Small intestine (tissue), 7 donors: Measurements from ENCODE around the gene OTUB1. TPM values are rescaled to one million over a fixed set of nuclear protein-coding genes. Genes with fewer than 3 reads are reported as not detected.
"Not testable (repeated sequence)": the region's sequence is repeated elsewhere in the genome, so short reads cannot be mapped to it uniquely, and the experiment has no call there.

ENCODE experiments used
- DNase-seq, 2 donors: peaks; one replicate each; pipeline versions ENCODE4 v3.0.0 to v3.0.0-alpha.2; 2013
- FAIRE-seq: peaks from 2 replicates; lab custom pipeline; 2012; peaks lifted over from hg19 to GRCh38; lab: Jason Lieb, UNC
- H3K27ac ChIP-seq, 3 donors: one replicate each; pipeline ENCODE4 v1.5.1; 2013; ENCODE audit warnings: low read length in 2 of 3, mild to moderate bottlenecking in 2 of 3, control low read depth in 1 of 3, inconsistent platforms in 1 of 3, low read depth in 1 of 3, moderate library complexity in 1 of 3
- H3K27me3 ChIP-seq, 3 donors: one replicate each; pipeline ENCODE4 v1.6.1; 2013; ENCODE audit warnings: low read length in 3 of 3, inconsistent platforms in 1 of 3; ENCODE audit not compliant: control insufficient read depth in 3 of 3, insufficient read depth in 3 of 3
- H3K36me3 ChIP-seq, 3 donors: one replicate each; pipeline ENCODE4 v1.6.1; 2013; ENCODE audit warnings: low read length in 3 of 3, inconsistent platforms in 1 of 3, low read depth in 1 of 3, mild to moderate bottlenecking in 1 of 3, moderate library complexity in 1 of 3; ENCODE audit not compliant: control insufficient read depth in 3 of 3, insufficient read depth in 2 of 3
- H3K4me1 ChIP-seq, 3 donors: one replicate each; pipeline ENCODE4 v1.6.1; 2013; ENCODE audit warnings: low read length in 2 of 3, inconsistent platforms in 1 of 3, low read depth in 1 of 3, mild to moderate bottlenecking in 1 of 3, moderate library complexity in 1 of 3; ENCODE audit not compliant: control insufficient read depth in 3 of 3, insufficient read depth in 2 of 3
- H3K4me3 ChIP-seq, 3 donors: one replicate each; pipeline ENCODE4 v1.5.1; 2013; ENCODE audit warnings: low read length in 3 of 3, control low read depth in 1 of 3, inconsistent platforms in 1 of 3, low read depth in 1 of 3, mild to moderate bottlenecking in 1 of 3, moderate library complexity in 1 of 3
- H3K9me3 ChIP-seq, 2 donors: one replicate each; pipeline ENCODE4 v1.6.1; 2013; ENCODE audit warnings: low read depth in 1 of 2, low read length in 1 of 2; ENCODE audit not compliant: control insufficient read depth in 2 of 2, insufficient read depth in 1 of 2
- WGBS, 3 donors: extraction: QIAGEN DNeasy Blood & Tissue Kit; methylation state at CpG; one replicate each; pipeline ENCODE4 v1.1.7; 2013; 5-methylcytosine and 5-hydroxymethylcytosine counted together
- polyA plus RNA-seq, 4 donors: library from polyadenylated mRNA; stranded (reverse) in 3 of 4; unstranded in 1 of 4; fragments of 200-250 nt in 3 of 4; fragments of 120-200 nt in 1 of 4; gene quantifications; one replicate each; pipeline versions ENCODE4 v1.2.1 to v1.2.3, GENCODE V29; 2013
- donor health status: healthy with polysubstance abuse.
- donor health status: control.
- donor health status: control.
- donor health status: Bipolar disorder and iron deficiency.
- donor health status: healthy.

OTUB1 gene
- polyA plus RNA-seq, 4 donors, result 76.0 to 93.5 (median 82.4) TPM

DNA sequence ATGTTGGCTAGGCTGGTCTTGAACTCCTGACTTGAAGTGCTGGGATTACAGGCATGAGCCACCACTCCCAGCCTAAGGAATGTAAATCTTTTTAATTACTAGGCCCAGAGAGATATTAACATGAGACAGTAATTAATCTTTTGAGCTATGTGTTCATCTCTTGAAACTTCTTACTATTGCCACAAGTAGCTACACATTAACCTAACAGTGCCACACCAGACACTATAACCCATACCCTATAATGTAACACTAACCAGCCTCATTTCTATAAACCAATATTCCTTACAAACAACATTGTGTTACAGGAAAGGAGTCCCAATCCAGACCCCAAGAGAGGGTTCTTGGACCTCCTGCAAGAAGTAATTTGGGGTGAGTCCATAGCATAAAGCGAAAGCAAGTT lies 19.8 kb upstream of the OTUB1 start:
- no peaks in the 10 kb centered on the region for H3K27me3 ChIP-seq
- no peaks in the 10 kb centered on the region for H3K36me3 ChIP-seq
- no peaks in the 10 kb centered on the region for H3K9me3 ChIP-seq
- 96 to 100% (median 97%) methylated on average over 1 of the region's 1 CpG for WGBS, 3 donors
- H3K27ac ChIP-seq, result no peak overlapping the region
- no peak for FAIRE-seq
- H3K4me3 ChIP-seq, result no peak overlapping the region
- peak in 1 of 2 donors; percentile 27 for DNase-seq
- peaks cover 0 to 3% (median 0%) of the 10 kb centered on the region in 3 donors for H3K4me1 ChIP-seq

DNA sequence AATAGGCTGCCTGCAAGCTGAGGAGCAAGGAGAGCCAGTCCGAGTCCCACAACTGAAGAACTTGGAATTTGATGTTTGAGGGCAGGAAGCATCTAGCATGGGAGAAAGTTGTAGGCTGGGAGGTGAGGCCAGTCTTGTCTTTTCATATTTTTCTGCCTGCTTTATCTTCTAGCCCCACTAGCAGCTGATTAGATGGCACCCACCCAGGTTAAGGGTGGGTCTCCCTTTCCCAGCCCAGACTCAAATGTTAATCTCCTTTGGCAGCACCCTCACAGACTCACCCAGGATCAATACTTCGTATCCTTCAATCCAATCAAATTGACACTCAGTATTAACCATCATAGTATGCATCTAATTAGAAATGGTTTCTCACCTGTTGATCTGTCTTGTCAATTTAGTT lies 16.8 kb upstream of the OTUB1 start:
- Histone ChIP-seq H3K4me1 (no peaks in the 10 kb centered on the region), H3K27ac (no peak overlapping the region), H3K9me3 (peaks cover 0 to 2% of the 10 kb centered on the region in 2 donors), H3K4me3 (no peak overlapping the region), H3K27me3 (no peaks in the 10 kb centered on the region), H3K36me3 (no peaks in the 10 kb centered on the region)
- no peak for FAIRE-seq
- no peak for DNase-seq
- 62 to 78% (median 63%) methylated on average over 2 of the region's 2 CpGs for WGBS, 3 donors

DNA sequence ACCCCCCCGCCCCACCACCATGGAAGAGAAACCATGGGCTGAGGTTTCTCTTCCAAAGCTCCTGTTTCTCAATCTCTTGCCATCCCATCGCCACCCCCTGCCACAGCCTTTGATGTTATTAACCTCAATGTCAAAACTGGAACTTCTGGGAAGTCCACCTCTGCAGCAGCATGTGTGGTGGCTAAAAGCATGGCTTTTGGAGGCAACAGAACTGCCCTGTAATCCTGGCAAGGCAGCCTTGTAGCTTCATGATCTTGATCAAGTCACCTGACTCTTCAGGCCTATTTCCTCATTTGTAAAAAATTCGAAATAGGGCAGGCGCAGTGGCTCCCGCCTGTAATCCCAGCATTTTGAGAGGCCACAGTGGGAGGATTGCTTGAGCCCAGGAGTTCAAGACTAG lies 15.3 kb upstream of the OTUB1 start:
- Histone ChIP-seq H3K36me3 (peaks cover 0 to 1% (median 0%) of the 10 kb centered on the region in 3 donors), H3K27ac (no peak overlapping the region), H3K9me3 (peaks cover 0 to 2% of the 10 kb centered on the region in 2 donors), H3K4me3 (no peak overlapping the region), H3K4me1 (peaks cover 0 to 2% (median 1%) of the 10 kb centered on the region in 3 donors), H3K27me3 (no peaks in the 10 kb centered on the region)
- no peak for FAIRE-seq
- WGBS, 3 donors, result 75 to 84% (median 76%) methylated on average over 5 of the region's 5 CpGs
- DNase-seq, result no peak

DNA sequence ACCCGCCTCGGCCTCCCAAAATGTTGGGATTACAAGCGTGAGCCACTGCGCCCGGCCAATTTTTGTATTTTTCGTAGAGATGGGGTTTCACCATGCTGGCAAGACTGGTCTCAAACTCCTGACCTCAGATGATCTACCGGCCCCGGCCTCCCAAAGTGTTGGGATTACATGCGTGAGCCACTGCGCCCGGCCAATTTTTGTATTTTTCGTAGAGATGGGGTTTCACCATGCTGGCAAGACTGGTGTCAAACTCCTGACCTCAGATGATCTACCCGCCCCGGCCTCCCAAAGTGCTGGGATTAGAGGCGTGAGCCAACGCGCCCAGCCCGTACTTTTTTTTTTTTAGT lies 12.4 kb upstream of the OTUB1 start:
- not testable (repeated sequence) for H3K4me3 ChIP-seq, H3K4me1 ChIP-seq, H3K27ac ChIP-seq, FAIRE-seq, H3K9me3 ChIP-seq, DNase-seq, H3K27me3 ChIP-seq
- 55 to 64% (median 58%) methylated on average over 18 of the region's 18 CpGs for WGBS, 3 donors
- H3K36me3 ChIP-seq, result peaks cover 0 to 24% (median 0%) of the 10 kb centered on the region in 3 donors

DNA sequence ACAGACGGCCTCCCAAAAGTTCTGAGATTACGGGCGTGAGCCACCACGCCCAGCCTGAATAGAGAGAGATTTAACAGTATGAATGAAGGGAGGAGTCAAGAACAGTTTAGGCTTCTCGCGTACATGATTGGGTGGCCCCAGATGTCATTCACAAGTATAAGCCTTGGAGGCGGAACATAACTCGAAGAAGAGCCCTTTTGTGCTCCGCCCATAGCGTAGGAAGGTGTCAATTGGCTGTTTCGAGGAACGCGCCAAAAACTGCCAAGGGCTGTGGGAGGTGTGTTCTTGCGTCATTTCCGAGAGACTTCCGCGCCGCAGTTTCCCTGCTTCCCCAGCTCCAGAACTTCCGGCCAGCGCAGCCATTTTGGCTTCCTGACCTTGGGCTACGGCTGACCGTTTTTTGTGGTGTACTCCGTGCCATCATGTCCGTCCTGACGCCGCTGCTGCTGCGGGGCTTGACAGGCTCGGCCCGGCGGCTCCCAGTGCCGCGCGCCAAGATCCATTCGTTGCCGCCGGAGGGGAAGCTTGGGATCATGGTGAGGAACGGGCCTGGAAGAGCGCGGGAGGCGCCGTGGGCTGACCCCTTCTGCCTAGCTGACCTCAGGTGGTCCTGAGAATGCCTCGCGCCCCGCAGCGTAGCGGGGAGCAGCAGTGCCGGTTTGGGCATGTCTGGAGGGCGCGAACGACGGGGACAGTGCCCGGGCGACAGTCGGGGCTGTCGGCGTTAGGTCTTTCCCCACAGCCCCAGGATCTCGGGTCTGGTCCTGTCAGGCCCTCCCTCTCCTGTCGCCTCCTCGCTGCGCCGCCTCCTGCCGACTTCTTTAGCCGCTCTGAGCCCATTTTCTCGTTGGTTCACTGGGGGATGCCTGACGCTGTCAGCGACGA lies 11.7 kb upstream of the OTUB1 start, which contains the start of gene COX8A:
TSS of gene COX8A (plus strand) at position 362 of the 885 bp plus-strand sequence. CDS start at position 423, 61 bp downstream.
- Histone ChIP-seq H3K9me3 (peaks cover 0 to 2% of the 10 kb centered on the region in 2 donors), H3K4me3 (peak within 1 kb of the TSS; percentile 73 to 100 (median 90))
- WGBS, 3 donors, result 0% methylated on average over 62 to 67 of the region's 67 CpGs

DNA sequence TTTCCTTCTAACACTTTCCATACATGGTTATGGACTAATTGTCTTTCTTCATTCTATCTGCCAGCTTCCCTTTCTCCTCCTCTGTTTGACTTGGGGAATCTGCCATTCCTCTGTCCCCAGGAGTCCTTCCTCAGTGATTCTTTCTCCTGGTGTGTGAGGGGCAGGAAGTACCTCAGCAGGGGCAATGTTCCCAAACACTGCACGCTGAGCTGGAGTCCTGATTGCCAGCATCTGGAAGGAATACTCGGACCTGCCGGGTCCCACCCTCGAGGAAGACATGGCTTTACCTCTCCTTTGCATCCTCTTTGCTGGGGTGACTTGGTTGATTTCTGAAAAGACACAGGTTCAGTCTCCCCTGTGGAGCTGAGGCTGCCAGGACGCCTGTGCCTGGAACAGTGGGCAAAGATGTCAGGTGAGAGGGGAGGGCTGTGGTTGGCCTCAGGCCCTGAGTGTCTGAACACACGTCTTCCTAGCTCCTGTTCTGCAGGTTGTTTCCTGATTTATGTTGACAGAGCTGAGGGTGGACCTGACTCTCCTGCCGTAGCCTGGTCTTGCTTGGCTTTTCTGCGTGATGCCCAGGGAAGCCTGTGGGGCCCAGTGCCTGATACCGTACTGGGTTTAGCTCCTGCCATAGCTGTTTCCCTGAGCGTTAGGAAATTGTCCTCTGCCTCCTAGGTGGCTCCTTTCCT lies 7.5 kb upstream of the OTUB1 start:
- Histone ChIP-seq H3K27ac (no peak overlapping the region), H3K27me3 (no peaks in the 10 kb centered on the region), H3K36me3 (peaks cover 0 to 41% (median 0%) of the 10 kb centered on the region in 3 donors), H3K9me3 (peaks cover 0 to 2% of the 10 kb centered on the region in 2 donors), H3K4me1 (peaks cover 0 to 8% (median 8%) of the 10 kb centered on the region in 3 donors), H3K4me3 (no peak overlapping the region)
- DNase-seq (no peak), FAIRE-seq (no peak)
- WGBS, 3 donors, result 76 to 77% (median 76%) methylated on average over 10 of the region's 10 CpGs

More for the DNA sequence above, 11.7 kb upstream of the OTUB1 start, which contains the start of gene COX8A:
- H3K27me3 ChIP-seq, result no peaks in the 10 kb centered on the region
- FAIRE-seq (peak; percentile 41), DNase-seq (peak; percentile 99 to 100)
- H3K27ac ChIP-seq, result peak within 1 kb of the TSS; percentile 92 to 99 (median 97)
- peaks cover 0 to 8% (median 8%) of the 10 kb centered on the region in 3 donors for H3K4me1 ChIP-seq
- H3K36me3 ChIP-seq, result peaks cover 0 to 30% (median 0%) of the 10 kb centered on the region in 3 donors

DNA sequence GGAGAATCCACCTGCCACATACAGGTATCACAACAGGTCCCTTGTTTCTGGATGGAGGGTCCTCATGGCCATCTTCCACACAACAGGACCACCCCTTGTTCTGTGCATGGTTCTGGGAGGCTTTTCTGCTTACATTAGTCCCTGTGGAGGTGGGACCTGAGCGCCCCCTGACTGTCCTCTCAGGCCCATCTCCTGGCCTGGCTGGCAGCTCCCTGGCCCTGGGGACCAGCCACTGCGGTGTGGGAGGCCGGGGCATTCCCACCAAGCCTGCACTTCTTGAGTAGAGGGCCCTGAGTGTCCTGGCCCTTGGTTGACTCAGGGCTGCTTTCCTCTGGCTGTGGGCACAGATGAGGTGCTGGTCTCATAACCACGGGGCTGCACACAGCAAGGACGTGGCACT lies 6.8 kb upstream of the OTUB1 start:
- Histone ChIP-seq H3K36me3 (peaks cover 0 to 41% (median 0%) of the 10 kb centered on the region in 3 donors), H3K27me3 (no peaks in the 10 kb centered on the region), H3K9me3 (no peaks in the 10 kb centered on the region), H3K4me3 (no peak overlapping the region), H3K27ac (no peak overlapping the region), H3K4me1 (peaks cover 0 to 8% (median 8%) of the 10 kb centered on the region in 3 donors)
- whole genome bisulfite sequencing, 3 donors, result 91 to 98% (median 97%) methylated on average over 5 of the region's 5 CpGs
- DNase-seq (no peak), FAIRE-seq (no peak)

DNA sequence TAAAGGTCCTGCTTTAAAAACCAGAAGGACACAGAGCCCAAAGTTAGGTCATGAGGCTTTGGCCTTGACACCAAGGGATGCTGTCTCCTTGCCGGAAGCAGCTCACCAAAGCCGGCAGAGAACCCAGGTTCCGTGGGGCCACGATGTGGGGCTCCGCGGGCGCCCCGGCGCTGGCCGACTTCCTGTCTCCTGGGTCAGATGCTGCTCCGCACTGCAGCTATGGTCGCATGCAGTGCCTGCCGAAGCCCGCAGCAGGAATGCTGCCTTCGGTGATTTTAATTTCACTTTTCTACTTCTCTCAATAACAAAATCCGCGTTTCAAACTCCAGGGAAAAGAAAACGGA lies 454 bp upstream of the OTUB1 start:
- Histone ChIP-seq H3K4me1 (peaks cover 0 to 15% (median 5%) of the 10 kb centered on the region in 3 donors), H3K9me3 (no peaks in the 10 kb centered on the region), H3K36me3 (peaks cover 0 to 41% (median 0%) of the 10 kb centered on the region in 3 donors), H3K27ac (peak overlapping the region; percentile 13 to 95 (median 92)), H3K27me3 (no peaks in the 10 kb centered on the region), H3K4me3 (peak overlapping the region; percentile 81 to 96 (median 91))
- 1% methylated on average over 18 of the region's 18 CpGs for WGBS, 3 donors
- DNase-seq (peak in 1 of 2 donors; percentile 44), FAIRE-seq (no peak)
